IMR-90 (cell line): Measurements from ENCODE around the gene B9D1. TPM values are rescaled to one million over a fixed set of nuclear protein-coding genes. Genes with fewer than 3 reads are reported as not detected.

Experiments
- ATAC-seq: fragments of 200-7000 bp; cut with Tn5 transposase; 2 replicates; pipeline ENCODE4 v1.9.1; 2020; ENCODE audit warnings: low read depth, mild to moderate bottlenecking, moderate library complexity
- Bru-seq: library from RNA; stranded (reverse); fragments of 400-500 nt; gene quantifications from one replicate; lab custom pipeline; 2021; lab: Mats Ljungman, UMichigan
- BruChase-seq, 2 experiments: library from RNA; stranded (reverse); fragments of 400-500 nt; gene quantifications; one replicate each; lab custom pipeline; 2021; lab: Mats Ljungman, UMichigan
- BruUV-seq: library from RNA; stranded (reverse); fragments of 400-500 nt; replicated peaks from 2 replicates; lab custom pipeline; 2021; lab: Mats Ljungman, UMichigan
- CTCF ChIA-PET: fragments of 300-600 bp; formaldehyde crosslinking; extraction: SDS; loops from one replicate; lab custom pipeline; 2021; ENCODE audit warnings: antibody characterized with exemption; lab: Yijun Ruan, JAX
- POLR2A ChIA-PET: fragments of 300-600 bp; sonication (Branson Sonifier 250); formaldehyde crosslinking; loops from one replicate; lab custom pipeline; 2022; ENCODE audit warnings: antibody characterized with exemption; ENCODE audit not compliant: unreplicated experiment; lab: Charles Lee
- DNase-seq: peaks from one replicate; pipeline ENCODE4 v3.0.0; 2013
- H2AFZ ChIP-seq: replicated peaks from 2 replicates; pipeline ENCODE3; 2013; ENCODE audit warnings: low read length, mild to moderate bottlenecking; ENCODE audit not compliant: poor library complexity
- H2AK5ac ChIP-seq: 2 replicates; pipeline ENCODE4 v1.6.1; 2013; ENCODE audit warnings: low read depth, low read length, inconsistent platforms
- H2AK9ac ChIP-seq: replicated peaks from 2 replicates; pipeline ENCODE3; 2013; ENCODE audit warnings: mild to moderate bottlenecking, low read depth, low read length, moderate library complexity; ENCODE audit not compliant: poor library complexity
- H2BK120ac ChIP-seq: 2 replicates; pipeline ENCODE4 v1.6.1; 2013; ENCODE audit warnings: low read depth, low read length, inconsistent platforms
- H2BK15ac ChIP-seq: 3 replicates; pipeline ENCODE4 v1.6.1; 2013; ENCODE audit warnings: low read depth, low read length, inconsistent platforms
- H2BK20ac ChIP-seq: 2 replicates; pipeline ENCODE4 v1.6.1; 2013; ENCODE audit warnings: low read depth, mild to moderate bottlenecking, inconsistent platforms, low read length, moderate library complexity
- H2BK5ac ChIP-seq: 2 replicates; pipeline ENCODE4 v1.6.1; 2013; ENCODE audit warnings: mild to moderate bottlenecking, low read depth, low read length, inconsistent platforms; ENCODE audit not compliant: poor library complexity, severe bottlenecking
- H3K14ac ChIP-seq: replicated peaks from 2 replicates; pipeline ENCODE4 v1.6.1; 2013; ENCODE audit warnings: low read depth, low read length, inconsistent platforms
- H3K18ac ChIP-seq: 2 replicates; pipeline ENCODE4 v1.6.1; 2013; ENCODE audit warnings: low read depth, low read length, control low read depth
- H3K23ac ChIP-seq: 2 replicates; pipeline ENCODE4 v1.6.1; 2013; ENCODE audit warnings: low read depth, low read length, inconsistent platforms
- H3K27ac ChIP-seq: 2 replicates; pipeline ENCODE4 v1.5.1; 2013; ENCODE audit warnings: mild to moderate bottlenecking, control low read depth, low read length; ENCODE audit not compliant: insufficient read depth
- H3K27me3 ChIP-seq: 2 replicates; pipeline ENCODE4 v1.6.1; 2013; ENCODE audit warnings: low read length; ENCODE audit not compliant: control insufficient read depth, insufficient read depth
- H3K36me3 ChIP-seq: 2 replicates; pipeline ENCODE4 v1.6.1; 2013; ENCODE audit warnings: low read length, mixed read lengths; ENCODE audit not compliant: control insufficient read depth, insufficient read depth
- H3K4ac ChIP-seq: 2 replicates; pipeline ENCODE4 v1.6.1; 2013; ENCODE audit warnings: low read depth, low read length, inconsistent platforms
- H3K4me1 ChIP-seq: 2 replicates; pipeline ENCODE4 v1.6.1; 2013; ENCODE audit warnings: low read length, mixed read lengths; ENCODE audit not compliant: control insufficient read depth, insufficient read depth
- H3K4me2 ChIP-seq: 2 replicates; pipeline ENCODE4 v1.6.1; 2013; ENCODE audit warnings: low read depth, mild to moderate bottlenecking, control low read depth, low read length, moderate library complexity
- H3K4me3 ChIP-seq: 2 replicates; pipeline ENCODE4 v1.5.1; 2013; ENCODE audit warnings: low read depth, mild to moderate bottlenecking, control low read depth, low read length, moderate library complexity; ENCODE audit not compliant: insufficient read depth
- H3K56ac ChIP-seq: 2 replicates; pipeline ENCODE4 v1.6.1; 2013; ENCODE audit warnings: low read length, inconsistent platforms; ENCODE audit not compliant: insufficient read depth; ENCODE audit errors: extremely low read depth
- H3K79me1 ChIP-seq, 2 experiments: 2 replicates each; pipeline ENCODE4 v1.6.1; 2013; ENCODE audit warnings: low read length in 2 of 2, inconsistent platforms in 1 of 2, low read depth in 1 of 2
- H3K9ac ChIP-seq: 2 replicates; pipeline ENCODE4 v1.6.1; 2013; ENCODE audit warnings: low read depth, low read length, control low read depth
- H3K9me1 ChIP-seq: 2 replicates; pipeline ENCODE4 v1.6.1; 2013; ENCODE audit warnings: low read length, inconsistent platforms; ENCODE audit not compliant: insufficient read depth
- H3K9me3 ChIP-seq: 2 replicates; pipeline ENCODE4 v1.6.1; 2013; ENCODE audit warnings: low read length; ENCODE audit not compliant: control insufficient read depth, insufficient read depth
- H4K20me1 ChIP-seq: 2 replicates; pipeline ENCODE4 v1.6.1; 2013; ENCODE audit warnings: low read length, inconsistent platforms; ENCODE audit not compliant: insufficient read depth
- H4K5ac ChIP-seq: 2 replicates; pipeline ENCODE4 v1.6.1; 2013; ENCODE audit warnings: mild to moderate bottlenecking, low read depth, low read length, control low read depth
- H4K8ac ChIP-seq, 2 experiments: 2 replicates each; pipeline ENCODE4 v1.6.1; 2013; ENCODE audit warnings: low read depth in 2 of 2, low read length in 2 of 2, control low read depth in 1 of 2, inconsistent platforms in 1 of 2
- H4K91ac ChIP-seq: 2 replicates; pipeline ENCODE4 v1.6.1; 2013; ENCODE audit warnings: low read depth, low read length, inconsistent platforms; ENCODE audit not compliant: insufficient read depth
- BHLHE40 ChIP-seq: fragments of 150-350 bp; IDR thresholded peaks from 2 replicates; pipeline ENCODE4 v1.6.1; 2016; ENCODE audit warnings: mild to moderate bottlenecking, low read depth, low read length
- CEBPB ChIP-seq: IDR thresholded peaks from 2 replicates; pipeline ENCODE4 v1.6.1; 2012; ENCODE audit warnings: low read depth, low read length, improper control_type of control experiment
- CHD1 ChIP-seq: IDR thresholded peaks from 2 replicates; pipeline ENCODE4 v1.6.1; 2012; ENCODE audit warnings: low read depth, low read length, improper control_type of control experiment
- FOS ChIP-seq: fragments of 150-350 bp; IDR thresholded peaks from 2 replicates; pipeline ENCODE4 v1.6.1; 2016; ENCODE audit warnings: low read depth, low read length
- MAFK ChIP-seq: IDR thresholded peaks from 2 replicates; pipeline ENCODE4 v1.6.1; 2012; ENCODE audit warnings: low read depth, low read length, improper control_type of control experiment
- MAZ ChIP-seq: IDR thresholded peaks from 2 replicates; pipeline ENCODE4 v1.6.1; 2012; ENCODE audit warnings: low read depth, mild to moderate bottlenecking, low read length, improper control_type of control experiment, moderate library complexity, borderline replicate concordance
- MXI1 ChIP-seq: IDR thresholded peaks from 2 replicates; pipeline ENCODE4 v1.6.1; 2012; ENCODE audit warnings: low read depth, mild to moderate bottlenecking, low read length, moderate library complexity, borderline replicate concordance
- NFE2L2 ChIP-seq: fragments of 150-350 bp; IDR thresholded peaks from 2 replicates; pipeline ENCODE4 v1.6.1; 2016; ENCODE audit warnings: low read depth, mild to moderate bottlenecking, low read length
- POLR2A ChIP-seq: IDR thresholded peaks from 2 replicates; pipeline ENCODE4 v1.6.1; 2012; ENCODE audit warnings: mild to moderate bottlenecking, low read depth, low read length
- RAD21 ChIP-seq: IDR thresholded peaks from 2 replicates; pipeline ENCODE4 v1.6.1; 2012; ENCODE audit warnings: low read length, improper control_type of control experiment
- RCOR1 ChIP-seq: IDR thresholded peaks from 2 replicates; pipeline ENCODE4 v1.6.1; 2012; ENCODE audit warnings: mild to moderate bottlenecking, low read length, improper control_type of control experiment; ENCODE audit not compliant: insufficient replicate concordance
- RFX5 ChIP-seq: IDR thresholded peaks from 2 replicates; pipeline ENCODE4 v1.8.0; 2012; ENCODE audit warnings: low read depth, mild to moderate bottlenecking, low read length, moderate library complexity
- WGBS, 2 experiments: methylation state at CpG; one replicate each; pipeline versions ENCODE4 v1.1.5 to v1.1.7; 2013; ENCODE audit warnings: missing lambda C conversion rate in 2 of 2; ENCODE audit not compliant: insufficient read length in 1 of 2; ENCODE audit errors: extremely low coverage in 2 of 2; 5-methylcytosine and 5-hydroxymethylcytosine counted together
- dilution Hi-C: fragments of 300-500 bp; cut with HindIII; formaldehyde crosslinking; loops from one replicate; pipeline ENCODE4 v1.14.3; 2018; ENCODE audit warnings: low sequenced_read_pairs; ENCODE audit not compliant: unreplicated experiment
- in situ Hi-C: fragments of 300-500 bp; cut with MboI; formaldehyde crosslinking; loops from 3 replicates; pipeline ENCODE4 v1.14.3; 2019; ENCODE audit warnings: low sequenced_read_pairs, inconsistent platforms, mixed read lengths
- intact Hi-C: fragments of 100-400 bp; cut with micrococcal nuclease; formaldehyde crosslinking; loops from 2 replicates; pipeline ENCODE4 v1.10.0; 2022
- long read RNA-seq: library from polyadenylated mRNA; unstranded; transcript quantifications from one replicate; pipeline ENCODE4 v2.0.0, GENCODE V29; 2021; ENCODE audit not compliant: unreplicated experiment
- polyA plus RNA-seq, 3 experiments: library from polyadenylated mRNA; depleted of rRNA; stranded (reverse); fragments of >200 nt; gene quantifications; 2 replicates each; pipeline ENCODE4 v1.2.3, GENCODE V29; 2012; ENCODE audit warnings: low replicate concordance in 1 of 3
- total RNA-seq: library from RNA; depleted of rRNA; stranded (reverse); fragments of >200 nt; gene quantifications from 2 replicates; pipeline ENCODE4 v1.2.3, GENCODE V29; 2012; rRNA removed
- TF ChIP-seq, protein P1 (sequence below): conservative IDR thresholded peaks from 2 replicates; pipeline ENCODE4 v1.5.1; 2012; ENCODE audit warnings: mild to moderate bottlenecking, low read depth, low read length, improper control_type of control experiment

The B9D1 gene, protein sequence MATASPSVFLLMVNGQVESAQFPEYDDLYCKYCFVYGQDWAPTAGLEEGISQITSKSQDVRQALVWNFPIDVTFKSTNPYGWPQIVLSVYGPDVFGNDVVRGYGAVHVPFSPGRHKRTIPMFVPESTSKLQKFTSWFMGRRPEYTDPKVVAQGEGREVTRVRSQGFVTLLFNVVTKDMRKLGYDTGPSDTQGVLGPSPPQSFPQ
- total RNA-seq = 23.3 and 42.5 TPM in 2 replicates
- polyA plus RNA-seq (2012; rRNA removed) = 43.8 and 54.9 TPM in 2 replicates
- polyA plus RNA-seq (2012; cell fraction: cytosol; rRNA removed) = 53.7 and 71.4 TPM in 2 replicates
- 30.7 and 46.9 TPM in 2 replicates for polyA plus RNA-seq (2012; cell fraction: nucleus; rRNA removed; ENCODE audit: low replicate concordance)
- percentile 50 among the genes with signal in this experiment for Bru-seq, nascent RNA
- percentile 57 among the genes with signal in this experiment for BruChase-seq, experiment 1, labeled RNA remaining after a 6-hour chase
- BruChase-seq, experiment 2, labeled RNA remaining after a 2-hour chase = percentile 48 among the genes with signal in this experiment
- long read RNA-seq, partial matches to known transcripts = 0 of 8 reads
- long read RNA-seq, other reads (novel, unspliced or antisense) = 2 of 8 reads

GRCh38 chr17:19362277-19363113 is at the start of gene B9D1:
Gene B9D1 (minus strand): TSS chr17:19362723. CDS start chr17:19362569, 154 bp downstream.
- dilution Hi-C loops (no loop called here), in situ Hi-C loops (loop anchor here (5.0 kb wide), 2 partner anchors 85 to 400 kb away; no protein-coding TSS in a partner anchor), intact Hi-C loops (loop anchor here (1.0 to 5.0 kb wide), 7 partner anchors 25 to 404 kb away; partner anchors contain the start of genes ALDH3A2 and MFAP4)
- peak within 1 kb of the TSS; percentile 88 to 91 for H4K8ac ChIP-seq
- DNase-seq = peak; percentile 89
- H3K4me1 ChIP-seq = peaks cover 10% of the 10 kb centered on the region
- H3K79me1 ChIP-seq = peaks cover 4 to 11% of the 10 kb centered on the region in 2 experiments; a peak in 3 of 4 replicates
- H2BK15ac ChIP-seq = peak within 1 kb of the TSS; percentile 88; the same call in 2 of the 3 replicates
- H2BK120ac ChIP-seq = peak within 1 kb of the TSS; percentile 86
- no peaks in the 10 kb centered on the region for H3K9me3 ChIP-seq
- H3K18ac ChIP-seq = peak within 1 kb of the TSS; percentile 13; the same call in 1 of the 2 replicates
- H3K36me3 ChIP-seq = peaks cover 1% of the 10 kb centered on the region; the same call in 1 of the 2 replicates
- peak within 1 kb of the TSS; percentile 85 for H3K4me2 ChIP-seq
- no TSS peak for BruUV-seq
- H3K27ac ChIP-seq = peak within 1 kb of the TSS; percentile 51
- H2BK20ac ChIP-seq = peak within 1 kb of the TSS; percentile 78; the same call in 1 of the 2 replicates
- H3K14ac ChIP-seq = peak within 1 kb of the TSS; percentile 94
- WGBS, 2 experiments = 1% methylated on average over 61 of the region's 83 CpGs; no CpG with 5 or more reads in 1 of the 2 experiments
- CTCF ChIA-PET = interaction anchor here (0.6 to 2.2 kb wide), 14 partner anchors 8 to 408 kb away, joined by 3 to 44 read pairs (median 5); partner anchors contain the start of genes MAPK7, MFAP4 and RNF112
- peaks cover 9% of the 10 kb centered on the region for H3K9me1 ChIP-seq
- H4K91ac ChIP-seq = peak within 1 kb of the TSS; percentile 81
- H2AK5ac ChIP-seq = peak within 1 kb of the TSS; percentile 93
- H3K23ac ChIP-seq = peak within 1 kb of the TSS; percentile 92
- H3K9ac ChIP-seq = peak within 1 kb of the TSS; percentile 68
- H4K5ac ChIP-seq = peak within 1 kb of the TSS; percentile 50
- peak within 1 kb of the TSS; percentile 92 for H2AK9ac ChIP-seq
- peak within 1 kb of the TSS; percentile 77 for H3K4me3 ChIP-seq
- POLR2A ChIA-PET = interaction anchor here (0.7 to 1.1 kb wide), 3 partner anchors 15 to 86 kb away, joined by 3 to 4 read pairs (median 3); no protein-coding TSS in a partner anchor
- no peaks in the 10 kb centered on the region for H3K27me3 ChIP-seq
- no peak within 1 kb of the TSS for H3K56ac ChIP-seq
- ATAC-seq = peak; percentile 93
- peak within 1 kb of the TSS; percentile 93 for H3K4ac ChIP-seq
- peak within 1 kb of the TSS; percentile 83 for H2BK5ac ChIP-seq
- H4K20me1 ChIP-seq = no peaks in the 10 kb centered on the region
- H2AFZ ChIP-seq = peak within 1 kb of the TSS; percentile 99
- TF ChIP-seq CEBPB = no peak
- no peak for TF ChIP-seq FOS
- 0 out of 2 replicates have a peak, but pooled peaks have one; percentile 5 for TF ChIP-seq NFE2L2
- peak; percentile 90 for TF ChIP-seq BHLHE40
- peak; percentile 93 for TF ChIP-seq RFX5
- no peak for TF ChIP-seq MAFK
- peak; percentile 29 for TF ChIP-seq RCOR1
- TF ChIP-seq CHD1 = no peak
- TF ChIP-seq, protein P1, sequence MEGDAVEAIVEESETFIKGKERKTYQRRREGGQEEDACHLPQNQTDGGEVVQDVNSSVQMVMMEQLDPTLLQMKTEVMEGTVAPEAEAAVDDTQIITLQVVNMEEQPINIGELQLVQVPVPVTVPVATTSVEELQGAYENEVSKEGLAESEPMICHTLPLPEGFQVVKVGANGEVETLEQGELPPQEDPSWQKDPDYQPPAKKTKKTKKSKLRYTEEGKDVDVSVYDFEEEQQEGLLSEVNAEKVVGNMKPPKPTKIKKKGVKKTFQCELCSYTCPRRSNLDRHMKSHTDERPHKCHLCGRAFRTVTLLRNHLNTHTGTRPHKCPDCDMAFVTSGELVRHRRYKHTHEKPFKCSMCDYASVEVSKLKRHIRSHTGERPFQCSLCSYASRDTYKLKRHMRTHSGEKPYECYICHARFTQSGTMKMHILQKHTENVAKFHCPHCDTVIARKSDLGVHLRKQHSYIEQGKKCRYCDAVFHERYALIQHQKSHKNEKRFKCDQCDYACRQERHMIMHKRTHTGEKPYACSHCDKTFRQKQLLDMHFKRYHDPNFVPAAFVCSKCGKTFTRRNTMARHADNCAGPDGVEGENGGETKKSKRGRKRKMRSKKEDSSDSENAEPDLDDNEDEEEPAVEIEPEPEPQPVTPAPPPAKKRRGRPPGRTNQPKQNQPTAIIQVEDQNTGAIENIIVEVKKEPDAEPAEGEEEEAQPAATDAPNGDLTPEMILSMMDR = peak; percentile 99
- peak; percentile 99 for TF ChIP-seq RAD21
- peak; percentile 64; the same call in 1 of the 2 replicates for TF ChIP-seq POLR2A
- peak; percentile 93 for TF ChIP-seq MXI1
- peak; percentile 76 for TF ChIP-seq MAZ
